Keratinocyte (primary cell): ENCODE results near the gene NQO2. TPM values are rescaled to one million over a fixed set of nuclear protein-coding genes. Genes with fewer than 3 reads are reported as not detected.

Experiments used
- DNase-seq: peaks from one replicate; pipeline ENCODE4 v3.0.0-alpha.2; 2011; ENCODE audit warnings: low read depth, missing footprints, low spot score
- FAIRE-seq: peaks from 2 replicates; lab custom pipeline; 2011; peaks lifted over from hg19 to GRCh38; lab: Jason Lieb, UNC
- H2AFZ ChIP-seq: 2 replicates; pipeline ENCODE4 v1.6.0; 2012; ENCODE audit warnings: low read length, control low read depth, inconsistent platforms; ENCODE audit not compliant: control insufficient read depth
- H3K27ac ChIP-seq: 2 replicates; pipeline ENCODE4 v1.5.1; 2011; ENCODE audit warnings: low read length; ENCODE audit not compliant: control insufficient read depth, insufficient read depth
- H3K27me3 ChIP-seq: 3 replicates; pipeline ENCODE4 v1.6.0; 2011; ENCODE audit warnings: low read length; ENCODE audit not compliant: control insufficient read depth, insufficient read depth; ENCODE audit errors: extremely low read depth
- H3K36me3 ChIP-seq, 2 experiments: 2 replicates in 1 of 2; 3 replicates in 1 of 2; pipeline ENCODE4 v1.5.1; 2011; ENCODE audit warnings: low read length in 2 of 2, mild to moderate bottlenecking in 1 of 2; ENCODE audit not compliant: control insufficient read depth in 2 of 2, insufficient read depth in 2 of 2; ENCODE audit errors: extremely low read depth in 1 of 2
- H3K4me1 ChIP-seq: 3 replicates; pipeline ENCODE4 v1.5.1; 2011; ENCODE audit warnings: low read length; ENCODE audit not compliant: control insufficient read depth, insufficient read depth; ENCODE audit errors: extremely low read depth
- H3K4me2 ChIP-seq: 3 replicates; pipeline ENCODE4 v1.6.0; 2011; ENCODE audit warnings: low read depth, low read length; ENCODE audit not compliant: control insufficient read depth, insufficient read depth; ENCODE audit errors: extremely low read depth
- H3K4me3 ChIP-seq, 3 experiments: fragments of 200-600 bp in 1 of 3; sonication (generic) in 1 of 3; 2 replicates in 2 of 3; 3 replicates in 1 of 3; pipeline ENCODE4 v1.5.1; 2011 to 2016; ENCODE audit warnings: low read length in 3 of 3, mild to moderate bottlenecking in 3 of 3, control low read depth in 2 of 3, inconsistent platforms in 1 of 3, low read depth in 1 of 3, mixed read lengths in 1 of 3, mixed run types in 1 of 3, moderate library complexity in 1 of 3; ENCODE audit not compliant: control insufficient read depth in 2 of 3, insufficient read depth in 2 of 3; ENCODE audit errors: extremely low read depth in 1 of 3
- H3K79me2 ChIP-seq: 2 replicates; pipeline ENCODE4 v1.6.0; 2012; ENCODE audit warnings: low read length; ENCODE audit not compliant: control insufficient read depth, insufficient read depth
- H3K9ac ChIP-seq: 3 replicates; pipeline ENCODE4 v1.6.0; 2011; ENCODE audit warnings: low read length; ENCODE audit not compliant: control insufficient read depth, insufficient read depth; ENCODE audit errors: extremely low read depth
- H3K9me1 ChIP-seq: 3 replicates; pipeline ENCODE4 v1.6.0; 2011; ENCODE audit warnings: low read length; ENCODE audit not compliant: control insufficient read depth, insufficient read depth; ENCODE audit errors: extremely low read depth
- H3K9me3 ChIP-seq: 2 replicates; pipeline ENCODE4 v1.5.1; 2012; ENCODE audit warnings: low read depth, low read length; ENCODE audit not compliant: control insufficient read depth
- H4K20me1 ChIP-seq: 3 replicates; pipeline ENCODE4 v1.6.0; 2011; ENCODE audit warnings: low read length; ENCODE audit not compliant: control insufficient read depth, insufficient read depth; ENCODE audit errors: extremely low read depth
- EZH2 ChIP-seq: IDR thresholded peaks from one replicate; pipeline ENCODE4 v1.6.1; 2012; ENCODE audit warnings: inconsistent platforms, mild to moderate bottlenecking, low read length, moderate library complexity
- dilution Hi-C: fragments of 300-500 bp; cut with MboI; formaldehyde crosslinking; loops from one replicate; pipeline ENCODE4 v1.7.0; 2020; ENCODE audit warnings: low sequenced_read_pairs; ENCODE audit not compliant: extremely low pct_ligation_motif_present
- polyA plus RNA-seq, 5 experiments: library from polyadenylated mRNA; depleted of rRNA in 3 of 5; stranded (reverse) in 3 of 5; stranded (forward) in 1 of 5; unstranded in 1 of 5; fragments of >200 nt; gene quantifications; 1 replicate in 1 of 5; 2 replicates in 3 of 5; 3 replicates in 1 of 5; pipeline versions ENCODE4 v1.2.1 to v1.2.3, GENCODE V29; 2011 to 2012; ENCODE audit warnings: missing spikeins in 2 of 5, low read depth in 1 of 5, low replicate concordance in 1 of 5
- TF ChIP-seq, protein P1 (sequence below), 3 experiments: IDR thresholded peaks in 1 of 3; conservative IDR thresholded peaks in 1 of 3; optimal IDR thresholded peaks in 1 of 3; 2 replicates in 2 of 3; 3 replicates in 1 of 3; pipeline versions ENCODE3 to v1.5.1; 2011; ENCODE audit warnings: low read length in 3 of 3, mild to moderate bottlenecking in 3 of 3, moderate library complexity in 2 of 3, control low read depth in 1 of 3, inconsistent platforms in 1 of 3; ENCODE audit not compliant: insufficient read depth in 2 of 3; ENCODE audit errors: extremely low read depth in 1 of 3

The NQO2 gene
- polyA plus RNA-seq, 1 donor (not counting 4 experiments of a cell fraction or from before 2014, with no cell fraction given), result 22.9 TPM

DNA sequence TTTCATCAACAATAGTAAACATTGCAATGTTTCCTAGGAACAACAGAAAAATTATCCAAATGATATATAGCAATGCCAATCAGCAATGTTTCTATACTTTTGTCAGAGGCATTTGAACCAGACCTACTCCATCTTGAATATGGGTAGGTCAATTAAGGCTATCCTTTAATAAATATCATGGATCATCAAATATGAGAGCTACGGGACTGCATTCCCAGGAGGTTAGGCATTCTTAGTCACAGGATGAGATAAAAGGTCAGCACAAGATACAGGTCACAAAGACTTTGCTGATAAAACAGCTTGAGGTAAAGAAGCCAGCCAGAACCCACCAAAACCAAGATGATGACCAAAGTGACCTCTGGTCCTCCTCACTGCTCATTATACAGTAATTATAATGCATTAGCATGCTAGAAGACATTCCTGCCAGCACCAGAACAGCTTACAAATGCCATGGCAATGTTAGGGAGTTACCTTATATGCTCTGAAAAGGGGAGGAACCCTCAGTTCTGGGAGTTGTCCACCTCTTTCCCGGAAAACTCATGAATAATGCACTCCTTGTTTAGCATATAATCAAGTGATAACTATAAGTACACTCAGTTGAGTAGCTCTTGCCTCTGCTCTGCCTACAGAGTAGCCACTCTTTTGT, 19.8 kb upstream of the NQO2 start:
- TF ChIP-seq, protein P1, sequence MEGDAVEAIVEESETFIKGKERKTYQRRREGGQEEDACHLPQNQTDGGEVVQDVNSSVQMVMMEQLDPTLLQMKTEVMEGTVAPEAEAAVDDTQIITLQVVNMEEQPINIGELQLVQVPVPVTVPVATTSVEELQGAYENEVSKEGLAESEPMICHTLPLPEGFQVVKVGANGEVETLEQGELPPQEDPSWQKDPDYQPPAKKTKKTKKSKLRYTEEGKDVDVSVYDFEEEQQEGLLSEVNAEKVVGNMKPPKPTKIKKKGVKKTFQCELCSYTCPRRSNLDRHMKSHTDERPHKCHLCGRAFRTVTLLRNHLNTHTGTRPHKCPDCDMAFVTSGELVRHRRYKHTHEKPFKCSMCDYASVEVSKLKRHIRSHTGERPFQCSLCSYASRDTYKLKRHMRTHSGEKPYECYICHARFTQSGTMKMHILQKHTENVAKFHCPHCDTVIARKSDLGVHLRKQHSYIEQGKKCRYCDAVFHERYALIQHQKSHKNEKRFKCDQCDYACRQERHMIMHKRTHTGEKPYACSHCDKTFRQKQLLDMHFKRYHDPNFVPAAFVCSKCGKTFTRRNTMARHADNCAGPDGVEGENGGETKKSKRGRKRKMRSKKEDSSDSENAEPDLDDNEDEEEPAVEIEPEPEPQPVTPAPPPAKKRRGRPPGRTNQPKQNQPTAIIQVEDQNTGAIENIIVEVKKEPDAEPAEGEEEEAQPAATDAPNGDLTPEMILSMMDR (optimal IDR thresholded peaks at IDR 0.05 in 1 of 3, IDR thresholded peaks at IDR 0.05 in 1 of 3, conservative IDR thresholded peaks at IDR 0.05 in 1 of 3; ENCODE audit: extremely low read depth in 1 of 3, insufficient read depth in 2 of 3, low read length in 3 of 3), result no peak
- no peak for TF ChIP-seq EZH2
- FAIRE-seq (no peak), DNase-seq (no peak)
- Histone ChIP-seq H3K9ac (no peak overlapping the region), H3K9me1 (no peaks in the 10 kb centered on the region), H3K36me3 (no peaks in the 10 kb centered on the region), H3K4me3 (no peak overlapping the region), H3K9me3 (no peaks in the 10 kb centered on the region), H4K20me1 (no peaks in the 10 kb centered on the region), H3K27me3 (no peaks in the 10 kb centered on the region), H3K4me2 (no peak overlapping the region), H3K27ac (no peak overlapping the region), H3K4me1 (peaks cover 22% of the 10 kb centered on the region), H3K79me2 (no peaks in the 10 kb centered on the region), H2AFZ (no peak overlapping the region)
- dilution Hi-C loops, result no loop called here

DNA sequence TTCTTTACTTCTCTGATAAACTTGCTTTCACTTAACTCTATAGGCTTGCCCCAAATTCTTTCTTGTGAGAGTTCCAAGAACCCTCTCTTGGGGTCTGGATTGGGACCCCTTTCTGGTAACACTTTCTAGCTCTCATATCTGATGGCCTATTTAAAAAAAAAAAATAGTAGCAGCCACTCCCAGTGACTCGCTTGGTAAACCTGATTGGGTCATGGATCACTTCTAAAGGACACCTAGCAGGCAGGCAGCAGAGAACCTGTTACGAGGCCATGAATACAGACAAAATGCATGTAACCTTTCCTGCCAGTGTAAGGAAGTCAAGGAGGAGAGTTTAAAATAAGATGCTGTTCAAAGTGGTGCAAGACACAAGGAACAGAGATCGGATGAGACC, 19.2 kb upstream of the NQO2 start:
- Histone ChIP-seq H3K27ac (no peak overlapping the region), H3K4me1 (peaks cover 23% of the 10 kb centered on the region), H3K9ac (no peak overlapping the region), H3K9me1 (no peaks in the 10 kb centered on the region), H3K79me2 (no peaks in the 10 kb centered on the region), H3K4me2 (no peak overlapping the region), H3K4me3 (no peak overlapping the region), H2AFZ (no peak overlapping the region), H3K9me3 (no peaks in the 10 kb centered on the region), H3K36me3 (no peaks in the 10 kb centered on the region), H4K20me1 (no peaks in the 10 kb centered on the region), H3K27me3 (no peaks in the 10 kb centered on the region)
- no peak for FAIRE-seq
- DNase-seq, result no peak
- TF ChIP-seq, protein P1 (optimal IDR thresholded peaks at IDR 0.05 in 1 of 3, IDR thresholded peaks at IDR 0.05 in 1 of 3, conservative IDR thresholded peaks at IDR 0.05 in 1 of 3; ENCODE audit: extremely low read depth in 1 of 3, insufficient read depth in 2 of 3, low read length in 3 of 3), result no peak
- TF ChIP-seq EZH2, result no peak
- dilution Hi-C loops, result no loop called here
